OCI-LY3 (cell line): ENCODE measurements around the gene ARHGAP25.

Experiments
- H2AFZ ChIP-seq: fragments of 200-600, 300-600 bp; shearing (Covaris generic); 2 replicates; pipeline ENCODE4 v1.6.0; 2014; ENCODE audit warnings: antibody characterized with exemption, low read depth, low read length
- H3K27ac ChIP-seq: fragments of 200-600, 300-600 bp; sonication (generic); 2 replicates; pipeline ENCODE4 v1.5.1; 2014; ENCODE audit warnings: mild to moderate bottlenecking, low read length, moderate library complexity, mixed read lengths
- H3K27me3 ChIP-seq: fragments of 200-600, 300-600 bp; sonication (generic); 2 replicates; pipeline ENCODE4 v1.6.1; 2014; ENCODE audit warnings: low read depth, low read length, mixed read lengths
- H3K36me3 ChIP-seq: fragments of 200-600, 300-600 bp; sonication (generic); replicated peaks from 2 replicates; pipeline ENCODE3; 2014; ENCODE audit warnings: low read depth, low read length, mixed read lengths
- H3K4me1 ChIP-seq: fragments of 300-600, 200-600 bp; sonication (generic); 2 replicates; pipeline ENCODE4 v1.6.1; 2014; ENCODE audit warnings: low read length, mixed read lengths
- H3K4me2 ChIP-seq: fragments of 200-600, 300-600 bp; sonication (generic); 2 replicates; pipeline ENCODE4 v1.6.1; 2014; ENCODE audit warnings: low read length, mixed read lengths
- H3K4me3 ChIP-seq: fragments of 300-600, 200-600 bp; sonication (generic); 2 replicates; pipeline ENCODE4 v1.5.1; 2014; ENCODE audit warnings: antibody characterized with exemption, mild to moderate bottlenecking, low read length, moderate library complexity
- H3K79me2 ChIP-seq: fragments of 300-600, 200-600 bp; shearing (Covaris generic); 2 replicates; pipeline ENCODE4 v1.6.1; 2014; ENCODE audit warnings: mild to moderate bottlenecking, low read length, mixed read lengths
- H3K9ac ChIP-seq: fragments of 300-600, 200-600 bp; shearing (Covaris generic); 2 replicates; pipeline ENCODE4 v1.6.0; 2014; ENCODE audit warnings: mild to moderate bottlenecking, low read length, moderate library complexity
- H3K9me3 ChIP-seq: fragments of 200-600, 300-600 bp; shearing (Covaris generic); 2 replicates; pipeline ENCODE4 v1.6.1; 2014; ENCODE audit warnings: low read length, mixed read lengths; ENCODE audit not compliant: insufficient read depth
- H4K20me1 ChIP-seq: fragments of 200-600, 300-600 bp; sonication (generic); 2 replicates; pipeline ENCODE4 v1.6.1; 2016; ENCODE audit warnings: low read length, mixed read lengths; ENCODE audit not compliant: insufficient read depth
- CTCF ChIP-seq: fragments of 200-600, 300-600 bp; sonication (generic); IDR thresholded peaks from 2 replicates; pipeline ENCODE4 v1.5.1; 2014; ENCODE audit warnings: antibody characterized with exemption, low read length, low read depth
- EZH2phosphoT487 ChIP-seq: fragments of 200-600 bp; shearing (Covaris generic); IDR thresholded peaks from 2 replicates; pipeline ENCODE4 v1.6.1; 2018; ENCODE audit warnings: antibody characterized with exemption, mixed run types, low read depth

The ARHGAP25 gene

GRCh38 chr2:68767996-68768395, 33.4 kb downstream of the ARHGAP25 start:
- H3K36me3 ChIP-seq: peaks cover 4% of the 10 kb centered on the region
- TF ChIP-seq EZH2phosphoT487 (no peak), CTCF (no peak)
- H3K9me3 ChIP-seq: no peaks in the 10 kb centered on the region
- peaks cover 94% of the 10 kb centered on the region for H3K79me2 ChIP-seq
- peaks cover 100% of the 10 kb centered on the region for H3K4me1 ChIP-seq
- peak overlapping the region; percentile 99 for H3K27ac ChIP-seq
- no peak overlapping the region for H2AFZ ChIP-seq
- no peaks in the 10 kb centered on the region for H4K20me1 ChIP-seq
- H3K4me3 ChIP-seq: peak overlapping the region; percentile 62
- H3K4me2 ChIP-seq: peak overlapping the region; percentile 83
- H3K27me3 ChIP-seq: no peaks in the 10 kb centered on the region
- H3K9ac ChIP-seq: peak overlapping the region; percentile 100

- Histone ChIP-seq H3K4me1 (peaks cover 100% of the 10 kb centered on the region), H3K36me3 (peaks cover 4% of the 10 kb centered on the region), H2AFZ (no peak overlapping the region), H3K9me3 (no peaks in the 10 kb centered on the region), H3K27ac (peak overlapping the region; percentile 99), H3K4me3 (peak overlapping the region; percentile 62), H4K20me1 (no peaks in the 10 kb centered on the region), H3K4me2 (peak overlapping the region; percentile 83), H3K79me2 (peaks cover 95% of the 10 kb centered on the region), H3K9ac (peak overlapping the region; percentile 100), H3K27me3 (no peaks in the 10 kb centered on the region)
- TF ChIP-seq CTCF (no peak), EZH2phosphoT487 (no peak)
These were observed 33.9 kb downstream of the ARHGAP25 start for GRCh38 chr2:68768461-68768860.

- Histone ChIP-seq H3K4me2 (peak overlapping the region; percentile 83), H3K4me3 (peak overlapping the region; percentile 58), H3K9ac (peak overlapping the region; percentile 100), H3K4me1 (peaks cover 100% of the 10 kb centered on the region), H4K20me1 (no peaks in the 10 kb centered on the region), H3K27me3 (no peaks in the 10 kb centered on the region), H2AFZ (no peak overlapping the region), H3K79me2 (peaks cover 95% of the 10 kb centered on the region), H3K9me3 (no peaks in the 10 kb centered on the region), H3K36me3 (peaks cover 4% of the 10 kb centered on the region), H3K27ac (peak overlapping the region; percentile 99)
- TF ChIP-seq EZH2phosphoT487: no peak
- TF ChIP-seq CTCF: no peak
These were observed 34.3 kb downstream of the ARHGAP25 start for GRCh38 chr2:68768951-68769350.

- Histone ChIP-seq H3K4me3 (peak overlapping the region; percentile 58), H3K27me3 (no peaks in the 10 kb centered on the region), H3K36me3 (peaks cover 4% of the 10 kb centered on the region), H4K20me1 (no peaks in the 10 kb centered on the region), H3K9me3 (no peaks in the 10 kb centered on the region), H3K4me1 (peaks cover 98% of the 10 kb centered on the region), H3K4me2 (peak overlapping the region; percentile 83), H3K27ac (peak overlapping the region; percentile 99), H3K79me2 (peaks cover 95% of the 10 kb centered on the region), H3K9ac (peak overlapping the region; percentile 100), H2AFZ (no peak overlapping the region)
- TF ChIP-seq EZH2phosphoT487: no peak
- no peak for TF ChIP-seq CTCF
These were observed 35.1 kb downstream of the ARHGAP25 start for GRCh38 chr2:68769586-68770270.
